Prostate gland (tissue), 2 donors: ENCODE results near the gene HTR2B. TPM values are rescaled to one million over a fixed set of nuclear protein-coding genes. Genes with fewer than 3 reads are reported as not detected.

Experiments
- DNase-seq: peaks from one replicate; pipeline ENCODE4 v3.0.0-alpha.2; 2019; ENCODE audit warnings: low spot score
- H3K27ac ChIP-seq, 2 donors: fragments of 200-600 bp; sonication (generic); 2 replicates each; pipeline ENCODE4 v1.5.1; 2017 to 2019
- H3K27me3 ChIP-seq: fragments of 200-600 bp; sonication (generic); replicated peaks from 2 replicates; pipeline ENCODE4 v1.5.1; 2019; ENCODE audit not compliant: insufficient read depth
- H3K36me3 ChIP-seq, 2 donors: fragments of 200-600 bp; sonication (generic); 1 replicate in 1 of 2; 2 replicates in 1 of 2; pipeline versions ENCODE4 v1.5.1 to v1.8.1; 2017 to 2019
- H3K4me1 ChIP-seq: fragments of 200-600 bp; sonication (generic); replicated peaks from 2 replicates; pipeline ENCODE4 v1.5.1; 2019
- H3K4me3 ChIP-seq, 2 donors: fragments of 200-600 bp; sonication (generic); 2 replicates each; pipeline ENCODE4 v1.5.1; 2017 to 2019
- H3K9me3 ChIP-seq: fragments of 200-600 bp; sonication (generic); 2 replicates; pipeline ENCODE4 v1.5.1; 2017
- CTCF ChIP-seq, 4 experiments: fragments of 200-600 bp in 2 of 4; fragments of 450-650 bp in 2 of 4; sonication (generic) in 2 of 4; IDR thresholded peaks; 1 replicate in 3 of 4; 2 replicates in 1 of 4; pipeline ENCODE4 v1.5.1; 2016 to 2019; ENCODE audit warnings: antibody characterized with exemption in 4 of 4, mild to moderate bottlenecking in 2 of 4, moderate library complexity in 2 of 4
- POLR2A ChIP-seq: fragments of 450-650 bp; IDR thresholded peaks from one replicate; pipeline ENCODE4 v1.6.1; 2016; ENCODE audit warnings: antibody characterized with exemption, mild to moderate bottlenecking
- POLR2AphosphoS5 ChIP-seq: sonication (generic); formaldehyde crosslinking; IDR thresholded peaks from one replicate; pipeline ENCODE4 v1.6.1; 2017; ENCODE audit warnings: antibody characterized with exemption
- WGBS: methylation state at CpG from one replicate; pipeline ENCODE4 v1.1.5; 2018; 5-methylcytosine and 5-hydroxymethylcytosine counted together
- intact Hi-C: fragments of 100-400 bp; cut with DNase I; formaldehyde crosslinking; loops from one replicate; pipeline ENCODE4 v1.14.2; 2022
- total RNA-seq, 2 donors: library from RNA; depleted of rRNA; stranded (reverse); fragments of >200 nt; gene quantifications; one replicate each; pipeline ENCODE4 v1.1.0, GENCODE V29; 2016

Gene HTR2B
- total RNA-seq, 2 donors from 2014 or later = not detected

- WGBS = 41% methylated on average over 2 of the region's 2 CpGs
- no peaks in the 10 kb centered on the region for H3K36me3 ChIP-seq
- H3K9me3 ChIP-seq = no peaks in the 10 kb centered on the region
- TF ChIP-seq CTCF (IDR thresholded peaks at IDR 0.05) = no peak
- TF ChIP-seq POLR2AphosphoS5 = peak; percentile 45
- no peak for TF ChIP-seq POLR2A
- DNase-seq = no peak
- intact Hi-C loops = no loop called here
- no peaks in the 10 kb centered on the region for H3K27me3 ChIP-seq
- peak overlapping the region; percentile 15 to 29 for H3K27ac ChIP-seq
- no peaks in the 10 kb centered on the region for H3K4me1 ChIP-seq
- no peak overlapping the region for H3K4me3 ChIP-seq
Measured at GRCh38 chr2:231161877-231162329, 37.1 kb upstream of the HTR2B start.

GRCh38 chr2:231161252-231161839 lies 36.5 kb upstream of the HTR2B start:
- Histone ChIP-seq H3K27me3 (no peaks in the 10 kb centered on the region), H3K27ac (peak overlapping the region in 1 of 2 donors; percentile 15), H3K4me1 (no peaks in the 10 kb centered on the region), H3K36me3 (no peaks in the 10 kb centered on the region), H3K4me3 (no peak overlapping the region), H3K9me3 (no peaks in the 10 kb centered on the region)
- intact Hi-C loops = no loop called here
- no peak for TF ChIP-seq POLR2A
- no peak for DNase-seq
- 86% methylated on average over 7 of the region's 7 CpGs for WGBS

- TF ChIP-seq POLR2A (no peak), POLR2AphosphoS5 (no peak), CTCF (IDR thresholded peaks at IDR 0.05) (no peak)
- intact Hi-C loops = no loop called here
- no peak overlapping the region for H3K27ac ChIP-seq
- no peaks in the 10 kb centered on the region for H3K36me3 ChIP-seq
- WGBS = 92% methylated on average over 5 of the region's 5 CpGs
- H3K4me3 ChIP-seq = no peak overlapping the region
- H3K4me1 ChIP-seq = no peaks in the 10 kb centered on the region
- H3K27me3 ChIP-seq = no peaks in the 10 kb centered on the region
- H3K9me3 ChIP-seq = no peaks in the 10 kb centered on the region
- DNase-seq = no peak
Measured at GRCh38 chr2:231160701-231161100, 35.9 kb upstream of the HTR2B start.

- intact Hi-C loops = no loop called here
- Histone ChIP-seq H3K9me3 (no peaks in the 10 kb centered on the region), H3K27ac (no peak overlapping the region), H3K27me3 (no peaks in the 10 kb centered on the region), H3K4me1 (no peaks in the 10 kb centered on the region), H3K4me3 (no peak overlapping the region), H3K36me3 (no peaks in the 10 kb centered on the region)
- TF ChIP-seq CTCF (IDR thresholded peaks at IDR 0.05) (no peak), POLR2AphosphoS5 (no peak), POLR2A (no peak)
- no peak for DNase-seq
Measured at GRCh38 chr2:231159306-231159705, 34.5 kb upstream of the HTR2B start.

GRCh38 chr2:231152800-231153557 lies 28.1 kb upstream of the HTR2B start:
- Histone ChIP-seq H3K27me3 (no peaks in the 10 kb centered on the region), H3K4me1 (no peaks in the 10 kb centered on the region), H3K4me3 (no peak overlapping the region), H3K9me3 (no peaks in the 10 kb centered on the region), H3K36me3 (no peaks in the 10 kb centered on the region), H3K27ac (no peak overlapping the region)
- 94% methylated on average over 8 of the region's 8 CpGs for WGBS
- intact Hi-C loops = no loop called here
- DNase-seq = no peak
- TF ChIP-seq CTCF (IDR thresholded peaks at IDR 0.05) (no peak), POLR2AphosphoS5 (no peak), POLR2A (no peak)
